ENCODE data around the gene PFDN4. TPM values are rescaled to one million over a fixed set of nuclear protein-coding genes. Genes with fewer than 3 reads are reported as not detected.

PFDN4 gene
- total and polyA plus RNA-seq, 2 of the 13 experiments (the other 11 are each of a cell fraction or from before 2014, with no cell fraction given), result 59.8 to 227 TPM

DNA sequence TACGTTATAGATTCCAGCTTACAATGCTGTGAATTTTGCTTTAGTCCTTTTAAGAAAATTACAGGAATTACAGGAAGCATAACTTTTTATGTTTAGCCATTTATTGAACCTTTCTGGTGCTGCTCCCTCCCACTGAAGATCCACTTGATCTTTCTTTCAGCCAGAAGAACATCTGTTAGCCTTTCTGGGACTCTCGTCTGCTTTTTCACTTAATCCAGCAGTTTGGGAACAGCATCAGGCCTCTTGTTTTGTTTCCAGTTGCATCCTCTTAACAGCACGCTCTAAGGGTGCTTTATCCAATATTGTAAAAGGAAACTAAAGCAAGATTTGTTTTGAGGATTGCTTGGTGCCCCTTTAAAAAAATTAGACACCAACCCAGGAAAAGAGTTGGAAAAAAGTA, 23.8 kb upstream of the PFDN4 start:
- POLR2A ChIA-PET, result no interaction called here
- no peak for FAIRE-seq
- 73% methylated on average over 3 of the region's 3 CpGs for WGBS (ENCODE audit: low lambda C conversion rate)

More for the DNA sequence above, 23.8 kb upstream of the PFDN4 start:
- Histone ChIP-seq H3K4me3 (replicated peaks in 1 of 3; ENCODE audit: insufficient read depth in 1 of 3, low read depth in 2 of 3, low read length in 3 of 3) (no peak overlapping the region), H3K4me1 (ENCODE audit: insufficient read depth, low read length) (no peaks in the 10 kb centered on the region), H3K9ac (ENCODE audit: insufficient read depth, low read depth, low read length) (no peak overlapping the region), H3K36me3 (replicated peaks in 1 of 2; ENCODE audit: control insufficient read depth in 1 of 2, insufficient read depth in 2 of 2, low read length in 2 of 2) (no peaks in the 10 kb centered on the region), H2AFZ (ENCODE audit: low read length) (no peak overlapping the region), H3K27me3 (ENCODE audit: control insufficient read depth in 1 of 2, insufficient read depth in 2 of 2, low read length in 2 of 2) (no peaks in the 10 kb centered on the region), H3K79me2 (ENCODE audit: insufficient read depth, low read length) (no peaks in the 10 kb centered on the region), H3K27ac (ENCODE audit: extremely low read length, insufficient read depth, low read length) (no peak overlapping the region), H3K9me3 (ENCODE audit: low read length) (no peaks in the 10 kb centered on the region), H4K20me1 (ENCODE audit: insufficient read depth, low read length) (no peaks in the 10 kb centered on the region), H3K4me2 (ENCODE audit: low read depth, low read length) (no peak overlapping the region)
- BruUV-seq (replicated peaks), result no TSS peak
- intact Hi-C loops (cut with micrococcal nuclease; ENCODE audit: unreplicated experiment) (no loop called here), in situ Hi-C loops (cut with HindIII; ENCODE audit: extremely low pct_ligation_motif_present, low pct_unique_long_range_greater_than_20kb) (no loop called here)
- CTCF ChIA-PET (ENCODE audit: low intra/inter-chr PET ratio, low total read pairs), result no interaction called here
- no peak for DNase-seq (ENCODE audit: low spot score)
- ATAC-seq, result no peak
- TF ChIP-seq, protein P1, sequence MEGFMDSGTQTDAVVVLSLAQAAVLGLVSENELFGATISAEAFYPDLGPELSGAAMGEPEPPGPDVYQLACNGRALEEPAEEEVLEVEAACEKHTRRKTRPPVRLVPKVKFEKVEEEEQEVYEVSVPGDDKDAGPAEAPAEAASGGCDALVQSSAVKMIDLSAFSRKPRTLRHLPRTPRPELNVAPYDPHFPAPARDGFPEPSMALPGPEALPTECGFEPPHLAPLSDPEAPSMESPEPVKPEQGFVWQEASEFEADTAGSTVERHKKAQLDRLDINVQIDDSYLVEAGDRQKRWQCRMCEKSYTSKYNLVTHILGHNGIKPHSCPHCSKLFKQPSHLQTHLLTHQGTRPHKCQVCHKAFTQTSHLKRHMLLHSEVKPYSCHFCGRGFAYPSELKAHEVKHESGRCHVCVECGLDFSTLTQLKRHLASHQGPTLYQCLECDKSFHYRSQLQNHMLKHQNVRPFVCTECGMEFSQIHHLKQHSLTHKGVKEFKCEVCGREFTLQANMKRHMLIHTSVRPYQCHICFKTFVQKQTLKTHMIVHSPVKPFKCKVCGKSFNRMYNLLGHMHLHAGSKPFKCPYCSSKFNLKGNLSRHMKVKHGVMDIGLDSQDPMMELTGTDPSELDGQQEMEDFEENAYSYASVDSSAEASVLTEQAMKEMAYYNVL (CRISPR knock-in tag; IDR thresholded peaks at IDR 0.05; ENCODE audit: borderline replicate concordance), result no peak
- TF ChIP-seq, protein P2, sequence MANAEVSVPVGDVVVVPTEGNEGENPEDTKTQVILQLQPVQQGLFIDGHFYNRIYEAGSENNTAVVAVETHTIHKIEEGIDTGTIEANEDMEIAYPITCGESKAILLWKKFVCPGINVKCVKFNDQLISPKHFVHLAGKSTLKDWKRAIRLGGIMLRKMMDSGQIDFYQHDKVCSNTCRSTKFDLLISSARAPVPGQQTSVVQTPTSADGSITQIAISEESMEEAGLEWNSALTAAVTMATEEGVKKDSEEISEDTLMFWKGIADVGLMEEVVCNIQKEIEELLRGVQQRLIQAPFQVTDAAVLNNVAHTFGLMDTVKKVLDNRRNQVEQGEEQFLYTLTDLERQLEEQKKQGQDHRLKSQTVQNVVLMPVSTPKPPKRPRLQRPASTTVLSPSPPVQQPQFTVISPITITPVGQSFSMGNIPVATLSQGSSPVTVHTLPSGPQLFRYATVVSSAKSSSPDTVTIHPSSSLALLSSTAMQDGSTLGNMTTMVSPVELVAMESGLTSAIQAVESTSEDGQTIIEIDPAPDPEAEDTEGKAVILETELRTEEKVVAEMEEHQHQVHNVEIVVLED (CRISPR knock-in tag; IDR thresholded peaks at IDR 0.05; ENCODE audit: borderline replicate concordance), result no peak
- TF ChIP-seq, protein P3, sequence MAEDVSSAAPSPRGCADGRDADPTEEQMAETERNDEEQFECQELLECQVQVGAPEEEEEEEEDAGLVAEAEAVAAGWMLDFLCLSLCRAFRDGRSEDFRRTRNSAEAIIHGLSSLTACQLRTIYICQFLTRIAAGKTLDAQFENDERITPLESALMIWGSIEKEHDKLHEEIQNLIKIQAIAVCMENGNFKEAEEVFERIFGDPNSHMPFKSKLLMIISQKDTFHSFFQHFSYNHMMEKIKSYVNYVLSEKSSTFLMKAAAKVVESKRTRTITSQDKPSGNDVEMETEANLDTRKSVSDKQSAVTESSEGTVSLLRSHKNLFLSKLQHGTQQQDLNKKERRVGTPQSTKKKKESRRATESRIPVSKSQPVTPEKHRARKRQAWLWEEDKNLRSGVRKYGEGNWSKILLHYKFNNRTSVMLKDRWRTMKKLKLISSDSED (CRISPR knock-in tag; IDR thresholded peaks at IDR 0.05), result no peak
- TF ChIP-seq MATR3 (CRISPR knock-in tag; IDR thresholded peaks at IDR 0.05), result no peak
- no peak for TF ChIP-seq ZNF724P (CRISPR knock-in tag; IDR thresholded peaks at IDR 0.05; ENCODE audit: borderline replicate concordance)
- TF ChIP-seq, protein P4, sequence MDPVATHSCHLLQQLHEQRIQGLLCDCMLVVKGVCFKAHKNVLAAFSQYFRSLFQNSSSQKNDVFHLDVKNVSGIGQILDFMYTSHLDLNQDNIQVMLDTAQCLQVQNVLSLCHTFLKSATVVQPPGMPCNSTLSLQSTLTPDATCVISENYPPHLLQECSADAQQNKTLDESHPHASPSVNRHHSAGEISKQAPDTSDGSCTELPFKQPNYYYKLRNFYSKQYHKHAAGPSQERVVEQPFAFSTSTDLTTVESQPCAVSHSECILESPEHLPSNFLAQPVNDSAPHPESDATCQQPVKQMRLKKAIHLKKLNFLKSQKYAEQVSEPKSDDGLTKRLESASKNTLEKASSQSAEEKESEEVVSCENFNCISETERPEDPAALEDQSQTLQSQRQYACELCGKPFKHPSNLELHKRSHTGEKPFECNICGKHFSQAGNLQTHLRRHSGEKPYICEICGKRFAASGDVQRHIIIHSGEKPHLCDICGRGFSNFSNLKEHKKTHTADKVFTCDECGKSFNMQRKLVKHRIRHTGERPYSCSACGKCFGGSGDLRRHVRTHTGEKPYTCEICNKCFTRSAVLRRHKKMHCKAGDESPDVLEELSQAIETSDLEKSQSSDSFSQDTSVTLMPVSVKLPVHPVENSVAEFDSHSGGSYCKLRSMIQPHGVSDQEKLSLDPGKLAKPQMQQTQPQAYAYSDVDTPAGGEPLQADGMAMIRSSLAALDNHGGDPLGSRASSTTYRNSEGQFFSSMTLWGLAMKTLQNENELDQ (CRISPR knock-in tag; IDR thresholded peaks at IDR 0.05; ENCODE audit: borderline replicate concordance), result no peak
- no peak for TF ChIP-seq ZNF121 (CRISPR knock-in tag; IDR thresholded peaks at IDR 0.05)
- TF ChIP-seq, protein P5, sequence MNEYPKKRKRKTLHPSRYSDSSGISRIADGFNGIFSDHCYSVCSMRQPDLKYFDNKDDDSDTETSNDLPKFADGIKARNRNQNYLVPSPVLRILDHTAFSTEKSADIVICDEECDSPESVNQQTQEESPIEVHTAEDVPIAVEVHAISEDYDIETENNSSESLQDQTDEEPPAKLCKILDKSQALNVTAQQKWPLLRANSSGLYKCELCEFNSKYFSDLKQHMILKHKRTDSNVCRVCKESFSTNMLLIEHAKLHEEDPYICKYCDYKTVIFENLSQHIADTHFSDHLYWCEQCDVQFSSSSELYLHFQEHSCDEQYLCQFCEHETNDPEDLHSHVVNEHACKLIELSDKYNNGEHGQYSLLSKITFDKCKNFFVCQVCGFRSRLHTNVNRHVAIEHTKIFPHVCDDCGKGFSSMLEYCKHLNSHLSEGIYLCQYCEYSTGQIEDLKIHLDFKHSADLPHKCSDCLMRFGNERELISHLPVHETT (CRISPR knock-in tag; conservative IDR thresholded peaks at IDR 0.05), result no peak
- no peak for TF ChIP-seq U2AF2 (IDR thresholded peaks at IDR 0.05; ENCODE audit: low read depth, low read length)
- no peak for TF ChIP-seq RXRB (CRISPR knock-in tag; IDR thresholded peaks at IDR 0.05; ENCODE audit: borderline replicate concordance)
- no peak for TF ChIP-seq ZNF124 (CRISPR knock-in tag; IDR thresholded peaks at IDR 0.05)
